ENCODE measurements around the gene CDRT4.

- no peak for TF ChIP-seq CTCF (conservative IDR thresholded peaks at IDR 0.05; ENCODE audit: low read depth in 2 of 2)
- TF ChIP-seq JUNB (IDR thresholded peaks at IDR 0.05; ENCODE audit: unreplicated experiment) = no peak
- TF ChIP-seq POLR2AphosphoS5 (IDR thresholded peaks at IDR 0.05; ENCODE audit: low read depth) = no peak
- no peak for TF ChIP-seq EZH2 (IDR thresholded peaks at IDR 0.05; ENCODE audit: low read depth, unreplicated experiment)
- TF ChIP-seq CREB1 (CRISPR knock-in tag; IDR thresholded peaks at IDR 0.05; ENCODE audit: low read depth) = no peak
- TF ChIP-seq REST (IDR thresholded peaks at IDR 0.05; ENCODE audit: unreplicated experiment) = no peak
- TF ChIP-seq ZNF462 (CRISPR knock-in tag; IDR thresholded peaks at IDR 0.05) = no peak
- TF ChIP-seq ETS1 (IDR thresholded peaks at IDR 0.05) = no peak
- no peak for TF ChIP-seq EZH2phosphoT487 (IDR thresholded peaks at IDR 0.05; ENCODE audit: unreplicated experiment)
- TF ChIP-seq ZNF331 (CRISPR knock-in tag; IDR thresholded peaks at IDR 0.05; ENCODE audit: low read depth) = no peak
- no peak for TF ChIP-seq STAT1 (IDR thresholded peaks at IDR 0.05; ENCODE audit: unreplicated experiment)
- TF ChIP-seq ZNF114 (CRISPR knock-in tag; IDR thresholded peaks at IDR 0.05) = no peak
These were observed 46.5 kb upstream of the CDRT4 start for GRCh38 chr17:15513856-15514459.

All from GM23338 (cell line).